8988T (cell line): ENCODE measurements around the gene MEI1.
"Not testable (repeated sequence)": the region's sequence is repeated elsewhere in the genome, so short reads cannot be mapped to it uniquely, and the experiment has no call there.

Experiments
- DNase-seq: peaks from one replicate; pipeline ENCODE4 v3.0.0; 2011

The MEI1 gene, protein sequence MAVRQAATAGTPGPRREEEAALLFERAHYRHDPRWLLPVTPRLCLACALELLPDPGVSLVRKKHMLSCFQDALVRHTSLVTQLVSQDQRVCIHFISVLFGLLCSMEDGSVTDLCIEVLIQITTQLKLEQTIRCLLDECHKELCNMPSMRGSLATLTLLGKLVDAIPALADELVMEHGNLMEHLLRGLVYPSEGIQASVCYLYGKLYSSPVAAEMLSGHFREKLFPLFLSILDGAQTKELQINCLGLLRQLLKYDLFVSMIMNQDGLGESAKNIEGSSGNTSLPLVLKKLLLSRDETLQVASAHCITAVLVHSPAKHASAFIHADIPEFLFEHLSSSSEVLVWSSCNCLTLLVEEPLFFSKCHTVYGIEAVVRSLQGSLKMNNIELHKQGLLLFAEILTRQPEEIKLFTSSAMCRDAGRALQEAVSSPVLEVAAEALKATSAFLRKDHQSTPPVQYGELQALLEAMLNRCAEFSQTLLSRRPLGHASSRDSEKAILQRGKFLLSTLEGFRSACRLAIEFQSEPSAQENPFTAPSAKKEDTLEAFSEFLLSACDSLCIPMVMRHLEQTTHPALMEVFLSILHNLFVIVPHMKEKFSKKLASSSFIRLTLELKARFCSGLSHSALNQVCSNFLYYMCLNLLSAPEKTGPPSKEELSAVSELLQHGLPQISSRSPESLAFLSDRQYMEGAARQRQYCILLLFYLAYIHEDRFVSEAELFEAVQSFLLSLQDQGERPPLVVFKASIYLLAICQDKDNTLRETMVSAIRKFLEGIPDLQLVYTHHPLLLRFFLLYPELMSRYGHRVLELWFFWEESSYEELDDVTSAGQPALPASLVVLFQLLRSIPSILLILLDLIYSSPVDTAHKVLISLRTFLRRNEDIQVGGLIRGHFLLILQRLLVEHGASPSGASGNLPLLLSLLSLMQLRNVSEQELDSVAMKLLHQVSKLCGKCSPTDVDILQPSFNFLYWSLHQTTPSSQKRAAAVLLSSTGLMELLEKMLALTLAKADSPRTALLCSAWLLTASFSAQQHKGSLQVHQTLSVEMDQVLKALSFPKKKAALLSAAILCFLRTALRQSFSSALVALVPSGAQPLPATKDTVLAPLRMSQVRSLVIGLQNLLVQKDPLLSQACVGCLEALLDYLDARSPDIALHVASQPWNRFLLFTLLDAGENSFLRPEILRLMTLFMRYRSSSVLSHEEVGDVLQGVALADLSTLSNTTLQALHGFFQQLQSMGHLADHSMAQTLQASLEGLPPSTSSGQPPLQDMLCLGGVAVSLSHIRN

DNA sequence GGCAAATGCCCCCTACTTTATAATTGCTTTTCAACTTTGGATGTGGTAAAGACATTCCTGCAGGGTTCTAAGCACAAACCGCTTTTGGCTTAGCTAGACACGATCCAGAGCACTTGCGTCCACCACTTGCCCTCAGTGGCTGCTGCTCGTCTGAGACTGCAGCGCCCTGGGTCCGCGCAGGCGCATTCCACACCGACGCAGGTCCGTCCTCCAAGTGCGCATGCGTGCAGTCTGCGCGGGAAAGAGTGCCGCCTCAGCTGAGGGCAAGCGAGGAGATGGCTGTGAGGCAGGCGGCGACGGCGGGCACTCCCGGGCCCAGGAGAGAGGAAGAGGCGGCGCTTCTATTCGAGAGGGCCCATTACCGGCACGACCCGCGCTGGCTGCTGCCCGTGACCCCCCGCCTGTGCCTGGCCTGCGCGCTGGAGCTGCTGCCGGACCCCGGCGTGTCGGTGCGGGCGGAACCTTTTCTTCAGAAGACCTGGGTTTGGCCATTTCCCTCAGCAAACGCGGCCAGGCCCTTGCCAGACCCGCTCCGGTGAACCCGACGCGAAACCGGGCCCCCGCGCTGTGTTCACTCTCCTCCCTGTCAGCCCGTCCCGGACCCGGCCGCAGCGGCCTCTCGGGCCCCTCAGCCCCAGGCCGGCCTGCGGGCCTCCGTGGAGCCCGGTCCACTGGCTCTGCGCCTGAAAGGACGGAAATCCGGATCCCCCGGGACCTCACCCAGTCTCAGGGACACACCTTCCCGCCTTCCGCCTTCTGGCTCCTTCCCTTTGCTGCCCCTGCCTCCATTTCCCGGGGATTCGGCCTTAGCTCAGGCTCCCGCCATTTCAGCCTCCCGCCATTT is at the start of gene MEI1:
Gene MEI1 (plus strand): TSS at position 240 of the 844 bp plus-strand sequence. CDS start 36 bp downstream, at position 276.
- DNase-seq: no peak

DNA sequence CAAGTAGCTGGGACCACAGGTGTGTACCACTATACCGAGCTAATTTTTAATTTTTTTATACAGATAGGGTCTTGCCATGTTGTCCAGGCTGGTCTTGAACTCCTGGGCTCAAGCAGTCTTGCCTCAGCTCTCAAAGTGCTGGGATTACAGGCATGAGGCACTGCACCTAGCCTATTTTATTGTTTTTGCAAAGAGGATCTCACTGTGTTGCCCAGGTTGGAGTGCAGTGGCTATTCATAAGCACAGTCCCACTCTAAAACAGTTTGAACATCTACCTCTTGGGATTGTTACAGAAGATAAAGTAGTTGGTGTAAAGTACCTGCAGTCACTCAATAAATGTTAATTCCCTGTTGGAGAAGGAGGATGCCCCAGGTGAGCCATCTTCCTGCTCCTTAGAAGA is 49.1 kb upstream of the MEI1 start:
- no peak for DNase-seq

GRCh38 chr22:41650821-41651220 is 48.5 kb upstream of the MEI1 start:
- DNase-seq: no peak

DNA sequence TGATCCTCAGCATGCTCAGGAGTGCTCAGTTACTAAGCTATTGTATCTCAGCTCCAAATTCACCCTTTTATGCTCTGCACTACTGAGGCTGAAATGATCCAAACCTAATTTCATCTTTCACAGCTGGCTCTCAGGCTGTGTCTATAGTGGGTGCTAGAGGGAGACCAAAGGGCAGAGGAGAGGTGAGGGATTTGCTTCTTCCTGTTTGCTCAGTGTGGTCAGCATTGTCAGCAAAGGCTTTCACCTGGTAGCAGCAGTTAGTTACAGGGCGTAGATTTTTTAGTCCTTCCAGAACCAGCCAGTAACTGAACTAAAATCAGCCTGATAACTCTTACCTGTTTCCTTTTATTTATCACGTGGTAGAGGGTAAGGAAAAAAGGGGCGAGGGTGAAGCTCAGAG is 45.0 kb upstream of the MEI1 start:
- DNase-seq: no peak

- no peak for DNase-seq
These were observed 42.7 kb upstream of the MEI1 start for GRCh38 chr22:41656556-41656955.

DNA sequence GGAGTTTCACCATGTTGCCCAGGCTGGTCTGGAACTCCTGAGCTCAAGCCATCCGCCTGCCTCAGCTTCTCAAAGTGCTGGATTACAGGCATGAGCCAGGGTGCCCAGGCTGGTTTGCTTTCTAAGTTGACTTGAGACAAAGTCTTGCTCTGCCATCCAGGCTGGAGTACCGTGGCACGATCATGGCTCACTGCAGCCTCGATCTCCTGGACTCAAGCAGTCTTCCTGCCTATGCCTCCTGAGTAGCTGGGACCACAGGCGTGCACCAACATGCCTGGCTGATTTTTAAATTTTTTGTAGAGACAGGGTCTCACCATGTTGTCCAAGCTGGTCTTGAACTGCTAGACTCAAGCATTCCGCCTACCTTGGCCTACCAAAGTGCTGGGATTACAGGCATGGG is 41.6 kb upstream of the MEI1 start:
- DNase-seq: no peak

DNA sequence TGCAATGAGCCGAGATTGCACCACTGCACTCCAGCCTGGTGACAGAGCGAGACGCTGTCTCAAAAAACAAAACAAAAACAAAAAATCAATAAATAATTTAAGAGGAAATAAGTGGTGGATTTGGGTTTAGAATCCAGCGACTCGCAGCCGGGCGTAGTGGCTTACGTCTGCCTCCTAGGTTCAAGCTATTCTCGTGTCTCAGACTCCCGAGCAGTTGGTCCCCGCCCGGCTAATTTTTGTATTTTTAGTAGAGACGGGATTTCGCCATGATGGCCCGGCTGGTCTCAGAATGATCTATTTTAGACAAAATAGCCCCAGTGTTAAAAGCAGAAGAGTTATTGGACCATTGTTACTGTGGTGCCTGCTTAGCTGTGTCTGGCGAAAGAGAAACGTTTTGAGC is 40.4 kb upstream of the MEI1 start:
- no peak for DNase-seq

DNA sequence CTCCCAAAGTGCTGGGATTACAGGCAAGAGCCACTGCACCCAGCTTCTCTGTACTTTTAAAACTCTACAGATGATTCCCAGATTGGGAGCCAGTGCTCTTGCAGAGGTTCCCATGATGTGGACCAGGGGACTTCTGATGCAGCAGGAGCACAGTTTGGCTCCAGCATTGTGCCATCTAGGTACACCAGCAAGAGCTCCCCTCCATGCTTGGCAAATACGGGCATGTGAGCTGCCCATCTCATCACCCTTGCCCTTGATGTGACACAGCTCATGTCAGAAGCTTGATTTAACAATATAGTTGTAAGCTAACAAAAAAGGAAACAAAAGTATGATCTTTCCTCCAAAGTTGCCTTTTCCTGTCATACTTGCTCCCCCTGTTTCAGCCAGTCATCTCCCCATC is 39.4 kb upstream of the MEI1 start:
- DNase-seq: no peak

- DNase-seq: no peak
These were observed 38.9 kb upstream of the MEI1 start for GRCh38 chr22:41660416-41660815.

- no peak for DNase-seq
These were observed 38.2 kb upstream of the MEI1 start for GRCh38 chr22:41661088-41661487.

DNA sequence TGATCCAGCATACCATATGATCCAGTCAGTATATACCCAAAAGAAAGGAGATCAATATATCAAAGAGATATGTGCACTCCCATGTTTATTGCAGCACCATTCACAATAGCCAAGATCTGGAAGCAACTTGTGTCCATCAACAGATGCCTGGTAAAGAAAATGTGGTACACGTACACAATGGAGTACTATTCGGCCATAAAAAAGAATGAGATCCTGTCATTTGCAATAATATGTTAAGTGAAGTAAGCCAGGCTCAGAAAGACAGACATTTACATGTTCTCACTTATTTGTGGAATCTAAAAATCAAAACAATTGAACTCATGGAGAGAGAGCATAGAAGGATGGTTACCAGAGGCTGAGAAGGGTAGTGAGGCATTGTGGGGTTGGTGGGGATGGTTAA is 37.6 kb upstream of the MEI1 start:
- DNase-seq: no peak

DNA sequence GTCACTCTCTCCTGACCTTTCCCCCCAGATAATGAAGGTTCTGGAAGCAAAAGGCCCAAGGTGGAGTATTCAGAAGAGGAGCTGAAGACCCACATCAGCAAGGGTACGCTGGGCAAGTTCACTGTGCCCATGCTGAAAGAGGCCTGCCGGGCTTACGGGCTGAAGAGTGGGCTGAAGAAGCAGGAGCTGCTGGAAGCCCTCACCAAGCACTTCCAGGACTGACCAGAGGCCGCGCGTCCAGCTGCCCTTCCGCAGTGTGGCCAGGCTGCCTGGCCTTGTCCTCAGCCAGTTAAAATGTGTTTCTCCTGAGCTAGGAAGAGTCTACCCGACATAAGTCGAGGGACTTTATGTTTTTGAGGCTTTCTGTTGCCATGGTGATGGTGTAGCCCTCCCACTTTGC is 35.7 kb upstream of the MEI1 start:
- DNase-seq: not testable (repeated sequence)

- DNase-seq: no peak
These were observed 34.8 kb upstream of the MEI1 start for GRCh38 chr22:41664490-41664889.

DNA sequence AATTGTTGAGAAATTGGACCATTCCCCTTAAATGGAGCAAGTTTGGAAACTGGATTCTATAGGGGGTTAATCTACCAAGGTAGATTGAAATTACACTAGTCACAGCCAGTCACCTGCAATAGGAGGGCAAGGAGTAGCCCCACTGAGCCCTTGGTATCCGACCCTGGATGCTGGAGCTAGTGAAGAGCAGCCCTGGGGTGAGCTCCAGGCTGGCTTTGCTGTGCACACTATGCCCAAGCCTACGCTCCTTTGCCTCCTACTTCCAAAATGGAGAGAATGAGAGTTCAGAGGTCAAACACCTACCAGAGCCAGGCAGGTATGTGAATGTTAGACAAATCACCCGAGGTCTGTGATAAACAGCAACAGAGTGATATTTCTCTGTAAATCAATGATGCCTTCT is 34.4 kb upstream of the MEI1 start:
- DNase-seq: no peak

- DNase-seq: no peak
These were observed 30.1 kb upstream of the MEI1 start for GRCh38 chr22:41668971-41669911.

DNA sequence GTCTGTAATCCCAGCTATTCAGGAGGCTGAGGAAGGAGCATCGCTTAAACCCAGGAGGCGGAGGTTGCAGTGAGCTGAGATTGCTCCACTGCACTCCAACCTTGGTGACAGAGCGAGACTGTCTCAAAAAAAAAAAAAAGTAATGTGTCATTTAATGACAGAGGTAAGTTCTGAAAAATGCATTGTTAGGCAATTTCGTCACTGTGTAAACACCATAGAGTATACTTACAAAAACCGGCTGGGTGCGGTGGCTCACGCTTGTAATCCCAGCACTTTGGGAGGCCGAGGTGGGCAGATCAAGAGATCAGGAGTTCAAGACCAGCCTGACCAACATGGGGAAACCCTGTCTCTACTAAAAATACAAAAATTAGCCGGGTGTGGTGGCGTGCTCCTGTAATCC is 27.2 kb upstream of the MEI1 start:
- not testable (repeated sequence) for DNase-seq

DNA sequence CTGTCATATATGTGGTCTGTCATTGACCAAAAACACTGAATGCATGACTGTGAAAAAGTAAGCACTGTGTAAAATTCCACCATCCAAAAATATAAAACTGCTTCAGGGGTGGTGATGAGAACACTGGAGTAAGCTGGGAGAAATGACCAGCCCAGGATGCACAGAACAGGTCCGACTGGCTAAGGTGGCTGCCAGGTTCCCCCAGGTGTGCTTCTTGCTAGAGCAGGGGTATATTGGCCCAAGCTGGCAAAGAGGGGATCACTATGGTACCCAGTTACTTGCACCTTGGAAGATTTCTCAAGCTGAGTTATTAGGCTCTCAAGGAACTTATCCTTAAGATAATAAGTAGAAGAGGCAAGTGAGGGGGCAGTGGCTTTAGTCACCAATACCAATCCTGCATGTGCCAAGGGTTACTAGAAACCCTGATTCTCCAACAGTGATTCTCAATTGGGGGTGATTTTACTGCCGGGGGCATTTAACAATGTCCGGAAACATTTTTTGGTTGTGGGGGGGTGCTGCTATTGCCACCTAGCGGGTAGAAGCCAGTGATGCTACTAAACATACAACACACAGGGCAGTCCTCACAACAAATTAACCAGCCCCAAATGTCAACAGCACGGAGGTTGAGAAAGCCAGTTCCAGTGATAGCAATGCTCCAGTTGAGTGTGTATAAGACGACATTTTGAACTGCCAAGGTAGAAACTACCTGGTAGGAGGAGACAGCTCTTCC is 26.4 kb upstream of the MEI1 start:
- DNase-seq: no peak

- DNase-seq: no peak
These were observed 24.4 kb upstream of the MEI1 start for GRCh38 chr22:41674846-41675340.

- no peak for DNase-seq
These were observed 23.2 kb upstream of the MEI1 start for GRCh38 chr22:41676134-41676533.

- no peak for DNase-seq
These were observed 17.7 kb upstream of the MEI1 start for GRCh38 chr22:41681616-41682015.
